ENCODE data around the gene PRRT2. TPM values are rescaled to one million over a fixed set of nuclear protein-coding genes. Genes with fewer than 3 reads are reported as not detected.

The PRRT2 gene
- total RNA-seq, 1 experiment from 2014 or later: 20.5 TPM

- Mint-ChIP-seq H3K4me3 (no peak overlapping the region), H3K36me3 (no peaks in the 10 kb centered on the region; the same call in 1 of the 2 replicates), H3K4me1 (peaks cover 10% of the 10 kb centered on the region), H3K9me3 (no peaks in the 10 kb centered on the region), H3K27me3 (ENCODE audit: low read depth) (no peaks in the 10 kb centered on the region; the same call in 1 of the 2 replicates), H3K27ac (no peak overlapping the region)
- TF ChIP-seq ZNF512 (CRISPR knock-in tag; IDR thresholded peaks at IDR 0.05; ENCODE audit: borderline replicate concordance) (no peak), ZNF138 (CRISPR knock-in tag; conservative IDR thresholded peaks at IDR 0.05) (no peak), PRDM15 (CRISPR knock-in tag; IDR thresholded peaks at IDR 0.05) (no peak), NFE2L1 (CRISPR knock-in tag; IDR thresholded peaks at IDR 0.05) (no peak), IRF1 (CRISPR knock-in tag; IDR thresholded peaks at IDR 0.05) (no peak), FOXJ3 (CRISPR knock-in tag; IDR thresholded peaks at IDR 0.05; ENCODE audit: borderline replicate concordance) (no peak)
- DNase-seq (ENCODE audit: low spot score): no peak
- ChIA-PET POLR2A (interaction anchor here (1.6 kb wide), 1 partner anchor 38 kb away, joined by 5 read pairs; the partner anchor contains the start of gene PRRT2), CTCF (interaction anchor here (0.6 to 4.8 kb wide), 24 partner anchors 14 to 232 kb away, joined by 3 to 81 read pairs (median 12); partner anchors contain the start of genes ASPHD1, CDIPT, MAZ and MVP)
- peak; percentile 70 for ATAC-seq
Observed at GRCh38 chr16:29849505-29849904, 37.5 kb downstream of the PRRT2 start.

DNA sequence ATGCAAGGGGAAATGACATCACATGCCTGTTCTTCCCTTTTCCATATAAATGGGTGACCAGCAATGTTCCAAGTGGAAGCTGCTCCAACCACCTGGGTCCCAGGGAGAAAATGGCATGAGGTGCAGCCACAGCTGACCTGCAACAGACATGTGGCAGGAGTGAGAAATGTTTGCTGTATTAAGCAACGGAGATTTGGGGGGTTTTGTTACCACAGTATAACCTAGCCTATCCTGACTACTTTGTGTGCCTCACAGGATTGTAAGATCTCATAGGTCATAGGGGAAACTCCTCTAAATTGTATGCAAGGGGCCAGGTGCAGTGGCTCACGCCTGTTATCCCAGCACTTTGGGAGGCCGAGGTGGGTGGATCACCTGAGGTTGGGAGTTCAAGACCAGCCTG is 39.0 kb downstream of the PRRT2 start:
- Mint-ChIP-seq H3K27ac (no peak overlapping the region), H3K27me3 (ENCODE audit: low read depth) (no peaks in the 10 kb centered on the region; the same call in 1 of the 2 replicates), H3K4me3 (no peak overlapping the region), H3K9me3 (no peaks in the 10 kb centered on the region), H3K4me1 (peaks cover 10% of the 10 kb centered on the region), H3K36me3 (no peaks in the 10 kb centered on the region; the same call in 1 of the 2 replicates)
- ChIA-PET CTCF (interaction anchor here (0.7 to 4.6 kb wide), 4 partner anchors 19 to 180 kb away, joined by 3 to 37 read pairs (median 4); partner anchors contain the start of genes MVP, TAOK2 and TLCD3B), POLR2A (interaction anchor here (0.7 kb wide), 1 partner anchor 13 kb away, joined by 5 read pairs; no protein-coding TSS in a partner anchor)
- no peak for ATAC-seq
- DNase-seq (ENCODE audit: low spot score): no peak
- no peak for TF ChIP-seq MXD4 (CRISPR knock-in tag; IDR thresholded peaks at IDR 0.05; ENCODE audit: borderline replicate concordance)

GRCh38 chr16:29852654-29853053 is 40.7 kb downstream of the PRRT2 start:
- ATAC-seq (no peak), DNase-seq (ENCODE audit: low spot score) (no peak)
- no peaks in the 10 kb centered on the region for H3K9me3 Mint-ChIP-seq
- H3K27ac Mint-ChIP-seq: no peak overlapping the region
- H3K27me3 Mint-ChIP-seq (ENCODE audit: low read depth): no peaks in the 10 kb centered on the region; the same call in 1 of the 2 replicates
- POLR2A ChIA-PET: interaction anchor here (0.9 kb wide), 1 partner anchor 25 kb away, joined by 3 read pairs; no protein-coding TSS in a partner anchor
- CTCF ChIA-PET: interaction anchor here (0.7 to 2.3 kb wide), 3 partner anchors 33 to 179 kb away, joined by 3 to 10 read pairs (median 5); partner anchors contain the start of genes MVP and TLCD3B
- H3K4me3 Mint-ChIP-seq: no peak overlapping the region
- peak; percentile 42; the same call in 1 of the 2 replicates for TF ChIP-seq NFYB (CRISPR knock-in tag; conservative IDR thresholded peaks at IDR 0.05; ENCODE audit: low read depth)
- TF ChIP-seq, protein P1, sequence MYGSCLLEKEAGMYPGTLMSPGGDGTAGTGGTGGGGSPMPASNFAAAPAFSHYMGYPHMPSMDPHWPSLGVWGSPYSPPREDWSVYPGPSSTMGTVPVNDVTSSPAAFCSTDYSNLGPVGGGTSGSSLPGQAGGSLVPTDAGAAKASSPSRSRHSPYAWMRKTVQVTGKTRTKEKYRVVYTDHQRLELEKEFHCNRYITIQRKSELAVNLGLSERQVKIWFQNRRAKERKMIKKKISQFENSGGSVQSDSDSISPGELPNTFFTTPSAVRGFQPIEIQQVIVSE (CRISPR knock-in tag; IDR thresholded peaks at IDR 0.05; ENCODE audit: borderline replicate concordance): no peak
- TF ChIP-seq, protein P2, sequence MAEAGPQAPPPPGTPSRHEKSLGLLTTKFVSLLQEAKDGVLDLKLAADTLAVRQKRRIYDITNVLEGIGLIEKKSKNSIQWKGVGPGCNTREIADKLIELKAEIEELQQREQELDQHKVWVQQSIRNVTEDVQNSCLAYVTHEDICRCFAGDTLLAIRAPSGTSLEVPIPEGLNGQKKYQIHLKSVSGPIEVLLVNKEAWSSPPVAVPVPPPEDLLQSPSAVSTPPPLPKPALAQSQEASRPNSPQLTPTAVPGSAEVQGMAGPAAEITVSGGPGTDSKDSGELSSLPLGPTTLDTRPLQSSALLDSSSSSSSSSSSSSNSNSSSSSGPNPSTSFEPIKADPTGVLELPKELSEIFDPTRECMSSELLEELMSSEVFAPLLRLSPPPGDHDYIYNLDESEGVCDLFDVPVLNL (CRISPR knock-in tag; IDR thresholded peaks at IDR 0.05; ENCODE audit: borderline replicate concordance, low read depth): no peak
- TF ChIP-seq, protein P3, sequence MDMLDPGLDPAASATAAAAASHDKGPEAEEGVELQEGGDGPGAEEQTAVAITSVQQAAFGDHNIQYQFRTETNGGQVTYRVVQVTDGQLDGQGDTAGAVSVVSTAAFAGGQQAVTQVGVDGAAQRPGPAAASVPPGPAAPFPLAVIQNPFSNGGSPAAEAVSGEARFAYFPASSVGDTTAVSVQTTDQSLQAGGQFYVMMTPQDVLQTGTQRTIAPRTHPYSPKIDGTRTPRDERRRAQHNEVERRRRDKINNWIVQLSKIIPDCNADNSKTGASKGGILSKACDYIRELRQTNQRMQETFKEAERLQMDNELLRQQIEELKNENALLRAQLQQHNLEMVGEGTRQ (CRISPR knock-in tag; IDR thresholded peaks at IDR 0.05): peak; percentile 21; the same call in 1 of the 2 replicates
- TF ChIP-seq NFE2L1 (CRISPR knock-in tag; IDR thresholded peaks at IDR 0.05): no peak
- TF ChIP-seq, protein P4, sequence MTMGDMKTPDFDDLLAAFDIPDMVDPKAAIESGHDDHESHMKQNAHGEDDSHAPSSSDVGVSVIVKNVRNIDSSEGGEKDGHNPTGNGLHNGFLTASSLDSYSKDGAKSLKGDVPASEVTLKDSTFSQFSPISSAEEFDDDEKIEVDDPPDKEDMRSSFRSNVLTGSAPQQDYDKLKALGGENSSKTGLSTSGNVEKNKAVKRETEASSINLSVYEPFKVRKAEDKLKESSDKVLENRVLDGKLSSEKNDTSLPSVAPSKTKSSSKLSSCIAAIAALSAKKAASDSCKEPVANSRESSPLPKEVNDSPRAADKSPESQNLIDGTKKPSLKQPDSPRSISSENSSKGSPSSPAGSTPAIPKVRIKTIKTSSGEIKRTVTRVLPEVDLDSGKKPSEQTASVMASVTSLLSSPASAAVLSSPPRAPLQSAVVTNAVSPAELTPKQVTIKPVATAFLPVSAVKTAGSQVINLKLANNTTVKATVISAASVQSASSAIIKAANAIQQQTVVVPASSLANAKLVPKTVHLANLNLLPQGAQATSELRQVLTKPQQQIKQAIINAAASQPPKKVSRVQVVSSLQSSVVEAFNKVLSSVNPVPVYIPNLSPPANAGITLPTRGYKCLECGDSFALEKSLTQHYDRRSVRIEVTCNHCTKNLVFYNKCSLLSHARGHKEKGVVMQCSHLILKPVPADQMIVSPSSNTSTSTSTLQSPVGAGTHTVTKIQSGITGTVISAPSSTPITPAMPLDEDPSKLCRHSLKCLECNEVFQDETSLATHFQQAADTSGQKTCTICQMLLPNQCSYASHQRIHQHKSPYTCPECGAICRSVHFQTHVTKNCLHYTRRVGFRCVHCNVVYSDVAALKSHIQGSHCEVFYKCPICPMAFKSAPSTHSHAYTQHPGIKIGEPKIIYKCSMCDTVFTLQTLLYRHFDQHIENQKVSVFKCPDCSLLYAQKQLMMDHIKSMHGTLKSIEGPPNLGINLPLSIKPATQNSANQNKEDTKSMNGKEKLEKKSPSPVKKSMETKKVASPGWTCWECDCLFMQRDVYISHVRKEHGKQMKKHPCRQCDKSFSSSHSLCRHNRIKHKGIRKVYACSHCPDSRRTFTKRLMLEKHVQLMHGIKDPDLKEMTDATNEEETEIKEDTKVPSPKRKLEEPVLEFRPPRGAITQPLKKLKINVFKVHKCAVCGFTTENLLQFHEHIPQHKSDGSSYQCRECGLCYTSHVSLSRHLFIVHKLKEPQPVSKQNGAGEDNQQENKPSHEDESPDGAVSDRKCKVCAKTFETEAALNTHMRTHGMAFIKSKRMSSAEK (CRISPR knock-in tag; IDR thresholded peaks at IDR 0.05; ENCODE audit: borderline replicate concordance): no peak
- TF ChIP-seq ELF4 (CRISPR knock-in tag; IDR thresholded peaks at IDR 0.05; ENCODE audit: low read depth): no peak
- H3K36me3 Mint-ChIP-seq: no peaks in the 10 kb centered on the region
- H3K4me1 Mint-ChIP-seq: peaks cover 14% of the 10 kb centered on the region
